Globus pallidus (tissue), 1 donor: Measurements from ENCODE around the gene LLPH.

Experiments
- DNase-seq: peaks from one replicate; pipeline ENCODE4 v3.0.0-alpha.2; 2015; ENCODE audit warnings: low spot score

Gene LLPH

DNA sequence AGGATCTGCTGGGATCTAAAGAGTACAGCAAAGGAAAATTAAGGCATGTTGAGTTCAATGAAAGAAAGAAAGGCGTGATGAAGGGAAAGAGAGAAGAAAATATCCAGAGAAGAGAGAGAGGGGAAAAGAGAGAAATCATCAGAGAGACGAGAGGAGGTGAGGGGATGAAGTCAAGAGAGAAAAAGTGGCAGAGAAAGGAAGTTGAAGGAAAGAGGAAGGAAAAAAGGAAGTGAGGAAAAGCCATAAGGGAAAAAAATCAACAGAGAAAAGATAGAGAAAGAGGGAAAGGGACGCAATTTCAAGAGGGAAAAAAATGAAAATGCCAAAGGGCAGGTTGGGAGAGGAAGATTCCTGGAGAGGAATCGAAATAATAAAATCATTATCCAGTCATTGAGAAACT is 40.4 kb downstream of the LLPH start:
- DNase-seq, result no peak

DNA sequence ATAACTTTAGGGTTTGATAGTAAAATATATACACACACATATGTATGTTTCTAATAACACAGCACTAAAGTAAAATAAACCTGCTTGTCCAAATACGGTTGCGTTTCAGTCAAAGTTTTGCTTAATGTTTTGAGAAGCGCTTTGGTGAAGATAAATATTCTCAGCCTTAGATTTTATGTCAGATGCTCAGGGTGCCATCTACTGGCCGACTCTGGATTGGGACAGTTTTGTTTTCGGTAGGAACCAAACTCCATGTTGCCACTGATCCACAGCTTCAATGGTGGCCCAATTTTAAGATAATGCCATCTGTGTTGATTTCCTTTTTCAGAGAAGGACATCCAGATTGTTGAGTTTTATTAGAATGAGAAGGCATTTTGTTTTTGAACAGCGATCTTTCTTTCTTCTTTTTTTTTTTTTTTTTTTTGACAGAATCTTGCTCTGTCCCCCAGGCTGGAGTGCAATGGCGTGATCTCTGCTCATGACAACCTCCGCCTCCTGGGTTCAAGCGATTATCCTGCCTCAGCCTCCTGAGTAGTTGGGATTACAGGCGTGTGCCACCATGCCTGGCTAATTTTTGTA is 43.1 kb downstream of the LLPH start:
- DNase-seq, result peak; percentile 49

DNA sequence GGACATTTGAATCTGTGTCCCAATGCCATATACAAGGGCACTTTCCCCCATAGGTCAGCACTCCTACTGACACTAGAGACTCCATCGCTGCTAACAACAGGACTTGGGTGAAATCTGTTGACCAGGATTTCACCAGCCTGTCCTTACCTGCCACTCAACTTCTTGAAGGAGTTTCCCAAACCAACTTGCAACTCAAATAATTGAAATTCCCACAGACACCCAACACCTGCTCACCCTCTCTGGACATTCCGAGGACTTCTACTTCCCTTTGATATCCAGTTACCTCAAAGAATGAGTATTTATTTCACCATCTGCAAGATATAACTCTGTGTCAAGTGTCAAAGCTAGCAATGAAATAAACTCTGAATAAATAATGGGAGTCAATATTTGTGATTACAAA is 44.6 kb downstream of the LLPH start:
- DNase-seq, result no peak

DNA sequence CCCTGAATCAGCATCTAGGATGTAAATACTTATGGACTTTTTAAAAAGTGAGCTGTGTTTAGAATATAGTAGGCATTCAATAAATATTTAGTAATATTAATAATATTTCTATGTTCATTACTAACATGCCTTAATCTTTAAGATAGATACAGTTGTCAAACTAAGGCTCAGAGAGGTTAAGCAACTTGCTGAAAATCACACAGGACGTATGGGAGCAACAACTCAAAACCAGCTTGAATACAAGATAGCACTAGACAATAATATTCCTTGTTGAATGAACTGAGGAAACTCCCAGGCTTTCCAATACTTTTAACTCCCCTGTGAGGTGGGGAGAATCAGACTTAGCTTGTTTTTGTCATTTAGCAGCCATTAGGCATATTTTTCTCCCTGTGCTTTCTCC is 45.3 kb downstream of the LLPH start:
- no peak for DNase-seq

DNA sequence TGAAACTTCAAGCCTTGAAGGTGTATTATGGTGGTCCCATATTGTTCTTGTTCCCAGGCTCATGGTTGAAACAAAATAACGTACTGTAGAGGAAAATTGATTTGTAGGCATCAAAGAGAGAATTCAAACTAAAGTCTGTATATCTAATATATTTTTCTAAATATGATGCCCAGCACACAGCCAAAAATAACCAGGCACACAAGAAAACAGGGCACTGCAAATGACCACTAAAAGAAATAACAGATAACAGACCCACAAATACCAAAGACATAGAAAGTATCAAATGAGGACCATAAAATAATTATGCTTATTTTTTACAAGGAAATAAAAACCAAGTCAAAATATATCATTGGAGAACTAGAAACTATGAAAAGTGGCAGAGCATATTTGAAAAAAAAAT is 46.8 kb downstream of the LLPH start:
- DNase-seq, result no peak

DNA sequence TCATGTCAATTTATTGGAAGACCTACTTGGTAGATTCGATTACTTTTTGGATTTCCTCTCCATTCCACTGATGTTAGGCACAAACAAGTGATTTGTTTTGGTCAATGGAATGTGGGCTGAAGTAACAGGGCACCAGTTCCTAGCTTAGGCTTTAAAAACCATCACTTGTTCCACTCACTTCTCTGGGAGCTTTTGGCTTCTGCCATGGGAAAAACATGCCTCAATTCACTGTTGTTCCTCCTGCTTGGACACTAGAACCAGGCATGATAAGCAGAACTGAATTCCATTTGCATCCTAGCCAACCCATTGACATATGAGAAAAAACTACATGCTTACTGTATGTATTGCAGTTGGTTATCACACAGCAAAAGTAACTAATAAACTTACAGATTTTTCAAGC is 47.8 kb downstream of the LLPH start:
- DNase-seq, result no peak

DNA sequence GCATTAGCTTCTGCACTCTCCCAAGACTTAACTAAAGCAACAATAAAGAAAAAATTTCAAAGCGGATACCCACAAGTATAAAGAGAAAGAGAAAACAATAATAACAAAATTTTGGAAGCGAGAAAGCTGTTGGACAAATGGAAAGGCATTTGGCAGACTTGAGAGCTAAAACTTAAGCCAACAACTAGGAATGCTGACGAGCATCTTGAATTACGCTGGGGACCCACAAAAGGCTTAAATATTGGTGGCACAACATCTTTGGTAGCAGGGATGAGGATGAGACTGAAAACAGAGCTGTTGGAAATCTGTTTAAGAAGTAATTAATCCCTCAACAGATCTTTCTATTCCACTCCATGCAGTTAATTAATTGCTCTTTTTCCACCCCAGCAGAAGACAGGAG is 49.8 kb downstream of the LLPH start:
- no peak for DNase-seq

DNA sequence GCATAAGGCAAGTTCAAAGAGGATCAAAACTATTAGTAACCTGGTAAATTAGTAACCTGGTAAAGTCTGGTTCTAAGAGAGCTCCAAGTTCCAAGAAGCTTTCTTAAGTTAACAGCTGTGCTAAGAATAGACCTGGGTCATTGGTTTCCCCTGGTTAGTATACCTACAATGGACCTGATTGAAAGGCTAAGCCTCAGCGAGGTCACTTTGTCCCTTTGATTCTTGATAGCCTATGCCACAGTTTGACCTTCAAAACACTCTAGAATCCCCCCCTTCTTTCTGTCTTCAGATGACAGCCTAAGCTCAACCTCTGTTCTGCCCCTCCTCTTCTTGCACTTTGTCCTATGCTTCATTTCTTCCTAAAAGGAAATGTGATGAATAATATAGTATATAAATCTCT is 53.0 kb downstream of the LLPH start:
- DNase-seq, result no peak

DNA sequence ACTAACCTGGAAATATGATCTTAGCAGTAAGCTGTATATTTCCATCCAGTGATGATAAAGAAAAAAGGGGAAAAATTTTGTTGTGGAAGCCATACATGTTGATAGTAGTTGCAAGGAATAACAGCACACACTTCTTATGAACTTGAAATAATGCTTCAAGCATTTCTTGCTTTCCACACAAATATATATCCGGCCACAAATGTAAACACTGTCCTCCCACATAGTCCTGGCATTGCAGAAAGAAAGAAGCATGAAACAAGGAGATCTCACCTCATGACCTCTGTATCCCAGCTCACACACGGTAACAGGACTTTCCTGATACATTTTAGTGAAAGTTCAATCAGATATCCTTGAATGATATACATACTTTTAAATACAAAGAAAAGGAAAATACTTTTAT is 56.0 kb downstream of the LLPH start:
- DNase-seq, result no peak

DNA sequence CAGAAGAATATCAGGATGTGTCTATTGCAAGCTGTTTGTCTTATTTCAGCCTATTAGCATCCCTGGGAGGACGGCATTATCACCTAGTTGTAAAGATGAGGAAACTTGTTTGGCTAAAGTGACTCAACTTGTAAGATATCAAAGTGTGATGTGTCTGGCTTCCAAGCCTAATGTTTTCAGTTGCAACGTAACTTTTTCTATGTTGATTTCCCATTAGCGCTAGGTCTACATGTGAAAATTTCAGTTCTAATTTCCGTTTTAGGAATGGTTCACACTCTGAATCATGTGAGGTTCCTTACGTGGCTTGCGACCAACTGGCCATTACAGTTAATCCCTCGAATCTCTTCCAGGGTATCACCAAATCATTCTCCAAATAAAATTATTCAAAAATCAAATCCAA is 58.0 kb downstream of the LLPH start:
- DNase-seq, result no peak

DNA sequence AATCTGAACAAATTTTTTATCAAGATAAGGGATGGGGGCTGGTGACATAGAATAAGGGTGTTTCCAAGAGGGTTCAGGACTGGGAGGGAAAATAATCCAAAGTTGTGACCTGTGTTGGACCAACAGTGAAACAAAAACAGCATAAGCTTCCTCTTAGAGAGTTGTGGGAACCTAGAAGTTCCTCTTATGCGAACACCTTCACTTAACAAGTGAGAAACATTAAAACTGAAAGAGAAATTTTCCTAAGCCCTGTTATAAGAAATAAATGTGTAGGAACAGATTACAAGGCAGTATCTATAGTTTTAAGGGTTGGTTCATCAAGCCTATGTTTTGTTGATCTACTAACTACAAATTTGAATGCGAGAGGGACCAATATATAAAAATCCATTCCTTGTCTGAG is 58.4 kb downstream of the LLPH start:
- no peak for DNase-seq

DNA sequence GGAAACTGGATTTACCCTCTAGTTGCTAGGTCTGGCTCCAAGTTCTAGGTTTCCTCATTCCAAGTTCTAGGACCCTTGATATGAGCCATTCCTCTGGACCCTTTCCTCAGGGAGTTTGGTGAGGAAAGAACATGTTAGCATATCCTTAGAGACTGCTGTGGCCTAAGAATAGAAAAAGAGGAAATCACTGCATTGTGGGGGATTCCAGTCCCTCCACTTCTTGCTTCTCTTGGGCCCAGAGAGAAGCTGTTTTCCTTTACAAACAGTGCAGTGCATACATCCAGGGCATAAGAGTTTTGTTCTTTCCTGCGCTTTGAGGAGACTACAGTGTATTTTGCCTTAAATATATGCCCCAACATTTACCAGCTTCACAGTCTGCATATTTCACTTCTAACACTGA is 59.0 kb downstream of the LLPH start:
- peak; percentile 4 for DNase-seq

DNA sequence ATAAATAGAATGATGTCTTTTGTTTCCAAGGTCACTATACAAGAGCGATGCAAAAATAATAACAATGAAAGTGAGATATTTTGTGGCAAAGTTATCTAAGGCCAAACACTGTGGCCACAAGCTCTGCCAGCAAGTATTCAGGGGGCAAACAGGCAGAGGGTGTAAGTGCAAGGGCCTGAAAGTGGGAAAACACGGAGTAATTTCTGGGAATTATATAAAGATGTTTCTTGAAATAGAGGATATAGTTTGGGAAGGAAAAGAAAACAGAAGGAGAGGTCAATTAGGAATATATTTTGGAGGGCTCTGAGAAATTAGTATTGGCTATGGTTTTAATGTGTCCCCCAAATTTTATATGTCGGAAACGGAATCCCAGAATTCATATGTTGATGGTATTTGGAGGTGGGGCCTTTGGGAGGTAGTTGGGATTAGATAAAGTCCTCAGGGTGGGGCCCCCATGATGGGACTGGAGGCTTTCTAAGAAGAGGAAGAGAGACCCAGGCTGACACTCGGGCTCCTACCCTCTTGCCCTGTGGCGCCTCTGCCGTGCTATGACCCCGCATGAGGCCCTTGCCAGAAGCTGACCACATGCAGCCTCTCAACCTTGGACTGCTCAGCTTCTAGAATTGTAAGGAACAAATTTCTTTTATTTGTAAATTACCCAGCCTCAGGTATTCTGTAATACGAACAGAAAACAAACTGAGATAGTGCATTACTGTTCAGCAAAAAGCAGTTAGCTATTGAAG is 60.0 kb downstream of the LLPH start:
- DNase-seq, result no peak

DNA sequence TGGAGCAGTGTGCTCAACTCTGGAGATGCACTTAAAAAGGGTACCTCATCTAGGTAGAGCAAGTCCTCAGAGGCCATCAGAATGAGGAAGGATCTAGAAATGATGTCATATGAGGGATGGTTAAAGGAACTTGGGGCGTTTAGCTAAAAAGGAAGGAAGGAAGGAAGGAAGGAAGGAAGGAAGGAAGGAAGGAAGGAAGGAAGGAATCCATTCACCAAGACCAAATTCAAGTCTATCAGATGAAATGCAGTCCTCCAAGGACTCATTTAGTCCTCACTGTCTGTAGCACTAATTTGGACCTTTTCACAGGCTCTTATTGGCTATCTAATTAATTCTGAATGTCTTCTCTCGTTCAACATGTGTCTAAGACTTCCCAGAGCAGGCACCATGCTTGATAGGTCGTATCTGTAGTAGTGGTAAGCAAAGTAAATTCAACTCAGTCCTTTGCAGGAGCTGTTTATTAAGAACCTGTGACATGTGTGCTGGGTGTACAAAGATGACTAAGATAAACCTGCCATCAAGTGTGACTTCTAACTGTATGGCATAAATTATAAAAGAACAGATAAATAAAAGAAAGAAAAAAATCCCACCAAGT is 63.5 kb downstream of the LLPH start:
- DNase-seq, result no peak
